T-helper 9 cell (primary cell): Measurements from ENCODE around the gene CHADL.

Experiments used
- DNase-seq: peaks from one replicate; pipeline ENCODE4 v3.0.0-alpha.2; 2020

Gene CHADL

GRCh38 chr22:41256254-41257253 is 15.8 kb upstream of the CHADL start:
- no peak for DNase-seq

DNA sequence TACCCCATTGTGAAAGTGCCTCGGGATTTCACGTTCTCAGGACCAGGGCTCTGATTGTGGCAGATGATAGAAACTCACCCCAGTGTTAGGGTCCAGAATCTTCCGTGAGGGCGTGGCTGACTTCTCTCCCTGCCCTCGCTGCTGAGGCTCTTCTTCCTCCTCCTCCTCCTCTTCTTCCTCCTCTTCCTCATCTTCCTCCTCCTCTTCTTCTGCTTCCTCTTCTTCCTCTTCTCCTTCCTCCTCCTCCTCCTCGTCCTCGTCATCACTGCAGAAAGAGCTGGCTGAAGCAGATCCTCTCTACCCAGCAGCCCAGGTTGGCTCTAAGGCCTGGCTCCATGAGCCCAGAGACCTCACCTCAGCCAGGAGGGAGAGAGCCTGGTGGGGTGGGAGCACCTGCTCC is 13.5 kb upstream of the CHADL start:
- DNase-seq = no peak

- DNase-seq = no peak
Observed at GRCh38 chr22:41252365-41252764, 11.6 kb upstream of the CHADL start.

DNA sequence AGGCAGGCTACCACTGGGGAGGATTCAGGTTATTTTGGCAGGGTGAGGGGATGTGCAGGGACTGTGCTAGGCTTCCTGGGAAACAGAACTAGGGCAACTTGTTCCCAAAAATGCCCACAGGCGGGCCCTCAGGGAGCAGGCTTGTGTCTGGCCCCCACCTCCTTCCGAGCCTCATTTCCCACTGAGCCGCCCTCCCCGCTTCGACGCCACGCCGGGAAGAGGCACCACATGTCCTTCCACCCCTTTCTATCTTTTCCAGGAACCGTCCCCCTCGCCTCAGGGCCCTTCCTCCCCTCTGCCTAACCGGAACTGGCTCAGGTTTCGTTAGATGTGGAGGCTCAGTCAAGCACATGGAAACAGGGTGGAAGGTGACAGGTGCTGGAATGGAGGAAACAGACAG is 9.4 kb upstream of the CHADL start:
- DNase-seq = no peak

- DNase-seq = no peak
Observed at GRCh38 chr22:41249442-41249841, 8.7 kb upstream of the CHADL start.

DNA sequence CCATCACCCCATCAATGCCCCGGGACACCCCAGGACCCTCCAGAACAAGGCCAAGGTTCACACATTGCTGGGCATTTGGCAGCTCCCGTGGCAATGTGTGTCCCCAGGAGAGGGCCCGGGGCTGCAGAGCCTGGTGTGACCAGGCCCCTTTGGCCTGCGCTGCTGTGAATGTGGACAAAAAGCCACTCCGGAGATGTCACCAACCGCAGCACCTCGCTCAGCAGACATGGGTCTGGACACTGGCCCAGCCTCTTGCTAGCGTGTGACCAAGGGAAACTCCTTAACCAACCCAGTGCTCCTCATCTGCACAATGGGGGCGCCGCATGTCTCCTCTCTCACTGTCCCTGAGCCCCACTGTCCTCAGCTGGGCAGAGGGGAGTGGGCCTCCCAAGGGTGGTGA is 8.0 kb upstream of the CHADL start:
- DNase-seq = no peak

DNA sequence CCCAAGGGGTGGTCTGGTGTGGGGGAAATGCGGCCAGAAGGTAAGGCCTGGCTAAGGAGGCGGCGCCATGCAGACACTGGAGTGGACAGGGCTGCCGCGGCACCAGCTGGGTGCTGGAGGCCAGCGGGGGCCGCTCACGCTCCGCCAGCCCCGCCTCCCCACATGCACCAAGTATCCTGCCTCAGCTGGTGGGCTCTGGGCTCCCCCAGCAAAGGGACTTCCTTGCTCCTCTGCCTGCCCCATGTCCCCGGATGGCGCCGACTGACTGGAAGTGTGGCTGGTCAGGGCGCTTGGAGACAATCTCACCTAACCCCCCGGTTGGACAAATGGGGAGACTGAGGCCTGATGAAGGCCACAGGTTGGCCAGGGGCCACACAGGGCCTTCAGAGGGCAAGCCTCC is 7.6 kb upstream of the CHADL start:
- DNase-seq = no peak

DNA sequence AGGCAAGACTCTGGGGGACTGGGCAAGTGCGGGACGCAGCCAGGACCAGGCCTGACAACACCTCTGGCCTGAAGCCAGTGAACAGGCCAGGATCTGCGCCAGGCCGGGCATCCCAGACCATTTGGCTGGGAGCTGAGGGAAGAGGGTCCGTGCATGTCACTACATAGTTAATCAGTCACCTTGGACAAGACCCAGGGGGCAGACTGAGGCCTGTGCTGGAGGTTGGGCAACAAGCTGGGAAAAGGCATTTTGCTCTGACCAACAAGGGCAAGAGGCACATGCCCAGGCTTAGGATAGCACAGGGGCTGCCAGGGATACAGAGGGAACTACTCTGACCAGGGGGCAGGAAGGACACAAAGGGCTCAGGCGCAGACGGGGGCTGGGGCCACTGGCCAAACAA is 7.0 kb upstream of the CHADL start:
- DNase-seq = no peak

- no peak for DNase-seq
Observed at GRCh38 chr22:41245917-41246499, 5.3 kb upstream of the CHADL start.

- no peak for DNase-seq
Observed at GRCh38 chr22:41243361-41243760, 2.6 kb upstream of the CHADL start.

GRCh38 chr22:41242396-41243117 is 1.8 kb upstream of the CHADL start:
- DNase-seq = no peak

DNA sequence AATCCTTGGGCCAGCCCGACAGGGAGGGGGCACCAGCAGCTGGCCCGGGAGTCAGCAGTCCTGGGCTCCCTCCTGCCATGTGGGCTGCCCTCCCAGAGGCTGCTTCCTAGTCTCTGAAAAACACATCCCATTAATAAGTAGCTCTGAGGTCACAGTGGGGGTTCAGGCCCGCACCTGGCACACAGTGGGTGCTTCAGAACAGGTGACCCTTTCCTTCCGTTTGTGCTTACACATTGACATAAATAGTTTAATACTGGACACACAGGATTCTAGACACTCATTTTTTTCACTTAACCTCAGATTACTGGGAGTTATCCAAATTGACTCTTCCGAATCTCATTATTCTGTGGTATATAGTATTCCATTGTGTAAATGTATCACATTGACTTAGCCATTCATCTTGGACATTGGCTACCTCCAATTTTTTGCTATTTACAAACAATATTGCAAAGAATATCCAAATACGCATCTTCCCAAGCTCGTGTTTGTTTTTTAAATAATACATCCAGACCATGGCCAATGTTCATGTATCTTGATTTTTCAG is 474 bp upstream of the CHADL start:
- DNase-seq = no peak

DNA sequence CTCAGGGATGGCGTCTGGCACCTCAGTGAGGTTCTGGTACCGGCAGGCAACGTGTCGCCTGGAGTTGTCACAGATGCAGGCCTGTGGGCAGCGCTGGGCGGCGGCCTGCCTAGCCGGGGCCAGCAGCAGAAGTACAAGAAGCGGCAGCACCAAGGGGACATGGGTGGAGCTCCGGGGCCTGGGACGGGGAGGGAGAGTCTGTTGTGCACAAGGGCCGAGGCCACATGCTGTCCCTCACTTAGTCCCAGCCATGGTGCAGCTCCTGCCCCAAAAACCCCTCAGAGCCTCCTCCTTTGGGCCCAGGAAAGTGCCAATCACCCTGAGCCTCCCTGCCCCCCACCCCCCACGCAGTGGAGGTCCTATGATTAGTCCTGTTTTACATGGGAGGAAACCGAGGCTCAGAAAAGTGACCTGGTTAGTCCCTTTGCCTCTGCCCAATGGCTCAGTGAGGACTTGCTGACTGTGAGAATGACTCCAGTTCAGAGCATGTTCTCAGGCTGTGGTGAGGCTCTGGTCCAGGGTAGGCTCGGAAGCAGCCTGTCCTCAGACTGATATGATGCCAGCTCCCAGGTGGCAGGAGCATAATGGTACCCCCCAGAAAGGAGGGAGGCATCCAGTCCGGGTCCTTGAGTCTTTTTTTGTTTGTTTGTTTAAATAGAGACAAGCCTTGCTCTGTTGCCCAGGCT is 1.1 kb downstream of the CHADL start:
- DNase-seq = no peak

GRCh38 chr22:41238570-41239442 is 1.9 kb downstream of the CHADL start:
- DNase-seq = no peak

DNA sequence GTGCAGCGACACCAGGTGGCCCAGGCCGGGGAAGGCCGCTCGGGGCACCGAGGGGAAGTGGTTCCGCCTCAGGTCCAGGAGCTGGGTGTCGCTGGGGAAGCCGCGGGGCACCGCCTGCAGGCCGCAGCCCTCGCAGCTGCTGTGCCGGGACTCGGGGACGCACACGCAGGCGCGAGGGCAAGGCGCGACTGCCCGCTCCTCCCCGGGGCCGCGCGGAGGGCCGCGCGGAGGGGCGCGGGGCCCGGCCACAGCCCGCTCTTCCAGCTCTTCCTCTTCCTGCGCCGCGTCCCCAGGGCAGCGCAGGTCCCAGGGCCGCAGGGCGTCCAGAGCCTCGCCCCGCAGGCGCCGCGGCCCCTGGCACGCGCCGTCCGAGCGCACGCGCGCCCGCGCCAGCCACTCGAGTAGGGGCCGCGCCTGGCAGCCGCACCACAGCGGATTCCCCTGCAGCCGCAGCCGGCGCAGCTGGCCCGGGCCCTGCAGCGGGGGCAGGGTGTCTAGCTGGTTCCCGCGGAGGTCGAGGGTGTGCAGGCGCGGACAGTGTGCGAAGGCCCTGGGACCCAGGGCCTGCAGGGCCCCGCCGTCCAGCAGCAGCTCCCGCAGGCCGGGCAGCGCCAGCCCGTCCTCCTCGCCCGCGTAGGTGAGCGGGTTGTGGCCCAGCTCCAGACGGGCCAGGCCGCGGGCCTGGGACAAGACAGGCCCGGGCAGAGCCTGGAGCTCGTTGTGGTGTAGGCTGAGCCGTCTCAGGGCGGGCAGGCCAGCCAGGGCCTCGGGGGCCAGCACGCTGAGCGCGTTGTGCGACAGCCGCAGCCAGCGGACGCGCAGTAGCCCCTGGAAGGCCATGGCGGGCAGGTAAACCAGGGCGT is 2.8 kb downstream of the CHADL start:
- DNase-seq = peak; percentile 69

GRCh38 chr22:41237036-41237706 is 3.6 kb downstream of the CHADL start:
- no peak for DNase-seq

DNA sequence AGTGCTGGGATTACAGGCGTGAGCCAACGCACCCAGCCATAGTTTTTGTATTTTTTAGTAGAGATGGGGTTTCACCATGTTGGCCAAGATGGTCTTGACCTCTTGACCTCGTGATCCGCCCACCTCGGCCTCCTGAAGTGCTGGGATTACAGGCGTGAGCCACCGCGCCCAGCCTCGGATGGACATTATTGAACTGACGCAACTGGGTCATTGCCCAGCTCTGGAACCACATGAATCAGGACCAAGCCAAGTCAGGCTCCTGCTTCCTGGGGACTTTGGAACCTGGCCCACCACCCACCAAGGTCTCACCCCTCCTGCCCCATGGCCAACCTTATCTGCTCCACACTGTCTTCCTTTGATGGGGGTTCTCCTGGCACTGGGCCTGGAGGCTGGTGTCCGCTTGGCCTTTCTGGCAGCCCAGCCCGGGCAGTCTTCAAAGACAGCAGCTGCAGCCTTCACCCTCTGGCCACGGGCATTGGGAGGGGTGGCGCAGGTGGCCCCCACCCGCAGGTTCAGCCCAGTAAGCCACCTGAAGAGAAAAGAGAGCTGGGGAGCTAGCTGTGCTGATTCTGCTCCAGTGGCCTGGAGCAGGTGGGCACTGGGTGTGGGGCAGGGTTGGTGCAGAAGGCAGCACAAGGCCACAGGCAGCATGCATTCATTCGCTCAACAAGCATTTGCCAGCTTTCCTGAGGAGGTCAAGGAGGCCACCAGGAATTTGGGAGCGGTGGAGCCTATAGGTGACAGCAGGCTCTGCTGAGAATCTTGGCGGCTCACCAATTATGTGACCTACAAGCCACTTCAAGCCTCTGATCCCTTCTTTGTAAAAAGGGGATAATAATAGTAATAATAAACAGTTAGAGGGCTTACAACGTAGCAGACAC is 5.7 kb downstream of the CHADL start:
- DNase-seq = no peak

- DNase-seq = no peak
Observed at GRCh38 chr22:41231369-41231768, 9.4 kb downstream of the CHADL start.

GRCh38 chr22:41230401-41230785 is 10.3 kb downstream of the CHADL start:
- no peak for DNase-seq
